ENCODE results near the gene RIT2. TPM values are rescaled to one million over a fixed set of nuclear protein-coding genes. Genes with fewer than 3 reads are reported as not detected.

The RIT2 gene
- total and polyA plus RNA-seq, 5 donors, result not detected

GRCh38 chr18:42956287-42956686 lies 159.2 kb downstream of the RIT2 start:
- intact Hi-C loops (cut with DNase I), result no loop called here
- Histone ChIP-seq H3K4me3 (ENCODE audit: low read length) (no peak overlapping the region), H3K9me3 (ENCODE audit: control insufficient read depth, low read length) (no peaks in the 10 kb centered on the region), H3K4me1 (ENCODE audit: control insufficient read depth, insufficient read depth, low read length) (no peaks in the 10 kb centered on the region), H3K27ac (ENCODE audit: low read length) (no peak overlapping the region), H3K27me3 (ENCODE audit: control insufficient read depth, insufficient read depth) (no peaks in the 10 kb centered on the region)
- WGBS, result 90% methylated on average over 3 of the region's 3 CpGs
- ATAC-seq (no peak), DNase-seq (no peak)

GRCh38 chr18:42954887-42955286 lies 160.6 kb downstream of the RIT2 start:
- Histone ChIP-seq H3K27ac (ENCODE audit: low read length) (no peak overlapping the region), H3K4me1 (ENCODE audit: control insufficient read depth, insufficient read depth, low read length) (no peaks in the 10 kb centered on the region), H3K4me3 (ENCODE audit: low read length) (no peak overlapping the region), H3K27me3 (ENCODE audit: control insufficient read depth, insufficient read depth) (no peaks in the 10 kb centered on the region), H3K9me3 (ENCODE audit: control insufficient read depth, low read length) (no peaks in the 10 kb centered on the region)
- DNase-seq, result no peak
- WGBS, result 19% methylated on average over 1 of the region's 1 CpG
- no peak for ATAC-seq
- intact Hi-C loops (cut with DNase I), result no loop called here

- Histone ChIP-seq H3K4me3 (ENCODE audit: low read length) (no peak overlapping the region), H3K27me3 (ENCODE audit: control insufficient read depth, insufficient read depth) (no peaks in the 10 kb centered on the region), H3K4me1 (ENCODE audit: control insufficient read depth, insufficient read depth, low read length) (no peaks in the 10 kb centered on the region), H3K9me3 (ENCODE audit: control insufficient read depth, low read length) (no peaks in the 10 kb centered on the region), H3K27ac (ENCODE audit: low read length) (no peak overlapping the region)
- DNase-seq (no peak), ATAC-seq (no peak)
- 68% methylated on average over 1 of the region's 1 CpG for WGBS
- intact Hi-C loops (cut with DNase I), result no loop called here
These were observed 162.2 kb downstream of the RIT2 start for GRCh38 chr18:42953306-42953705.

GRCh38 chr18:42950732-42951131 lies 164.8 kb downstream of the RIT2 start:
- no peak for ATAC-seq
- no peaks in the 10 kb centered on the region for H3K9me3 ChIP-seq (ENCODE audit: control insufficient read depth, low read length)
- intact Hi-C loops (cut with DNase I), result no loop called here
- no peak for DNase-seq
- no peaks in the 10 kb centered on the region for H3K27me3 ChIP-seq (ENCODE audit: control insufficient read depth, insufficient read depth)
- H3K4me1 ChIP-seq (ENCODE audit: control insufficient read depth, insufficient read depth, low read length), result no peaks in the 10 kb centered on the region
- no peak overlapping the region for H3K27ac ChIP-seq (ENCODE audit: low read length)
- H3K4me3 ChIP-seq (ENCODE audit: low read length), result no peak overlapping the region

GRCh38 chr18:42948831-42949230 lies 166.7 kb downstream of the RIT2 start:
- DNase-seq (no peak), ATAC-seq (no peak)
- H3K4me3 ChIP-seq (ENCODE audit: low read length), result no peak overlapping the region
- 67% methylated on average over 1 of the region's 1 CpG for WGBS
- no peaks in the 10 kb centered on the region for H3K27me3 ChIP-seq (ENCODE audit: control insufficient read depth, insufficient read depth)
- intact Hi-C loops (cut with DNase I), result no loop called here
- no peaks in the 10 kb centered on the region for H3K4me1 ChIP-seq (ENCODE audit: control insufficient read depth, insufficient read depth, low read length)
- no peaks in the 10 kb centered on the region for H3K9me3 ChIP-seq (ENCODE audit: control insufficient read depth, low read length)
- no peak overlapping the region for H3K27ac ChIP-seq (ENCODE audit: low read length)

- intact Hi-C loops (cut with DNase I), result no loop called here
- DNase-seq, result no peak
- Histone ChIP-seq H3K4me3 (ENCODE audit: low read length) (no peak overlapping the region), H3K4me1 (ENCODE audit: control insufficient read depth, insufficient read depth, low read length) (no peaks in the 10 kb centered on the region), H3K27me3 (ENCODE audit: control insufficient read depth, insufficient read depth) (no peaks in the 10 kb centered on the region), H3K9me3 (ENCODE audit: control insufficient read depth, low read length) (no peaks in the 10 kb centered on the region), H3K27ac (ENCODE audit: low read length) (no peak overlapping the region)
- 86% methylated on average over 2 of the region's 2 CpGs for WGBS
- ATAC-seq, result no peak
These were observed 173.6 kb downstream of the RIT2 start for GRCh38 chr18:42941860-42942259.

GRCh38 chr18:42941021-42941420 lies 174.5 kb downstream of the RIT2 start:
- Histone ChIP-seq H3K27me3 (ENCODE audit: control insufficient read depth, insufficient read depth) (no peaks in the 10 kb centered on the region), H3K4me3 (ENCODE audit: low read length) (no peak overlapping the region), H3K4me1 (ENCODE audit: control insufficient read depth, insufficient read depth, low read length) (no peaks in the 10 kb centered on the region), H3K27ac (ENCODE audit: low read length) (no peak overlapping the region), H3K9me3 (ENCODE audit: control insufficient read depth, low read length) (no peaks in the 10 kb centered on the region)
- intact Hi-C loops (cut with DNase I), result no loop called here
- DNase-seq (no peak), ATAC-seq (no peak)
- 66% methylated on average over 2 of the region's 2 CpGs for WGBS

- Histone ChIP-seq H3K27ac (ENCODE audit: low read length) (no peak overlapping the region), H3K4me3 (ENCODE audit: low read length) (no peak overlapping the region), H3K9me3 (ENCODE audit: control insufficient read depth, low read length) (no peaks in the 10 kb centered on the region), H3K27me3 (ENCODE audit: control insufficient read depth, insufficient read depth) (no peaks in the 10 kb centered on the region), H3K4me1 (ENCODE audit: control insufficient read depth, insufficient read depth, low read length) (no peaks in the 10 kb centered on the region)
- WGBS, result 83% methylated on average over 2 of the region's 2 CpGs
- no peak for DNase-seq
- no peak for ATAC-seq
- intact Hi-C loops (cut with DNase I), result no loop called here
These were observed 178.0 kb downstream of the RIT2 start for GRCh38 chr18:42937436-42937835.

- no peak for ATAC-seq
- WGBS, result 51% methylated on average over 2 of the region's 2 CpGs
- intact Hi-C loops (cut with DNase I), result no loop called here
These were observed 179.2 kb downstream of the RIT2 start for GRCh38 chr18:42936289-42936688.

GRCh38 chr18:42931491-42931890 lies 184.0 kb downstream of the RIT2 start:
- peaks cover 1% of the 10 kb centered on the region for H3K4me1 ChIP-seq (ENCODE audit: control insufficient read depth, insufficient read depth, low read length)
- H3K9me3 ChIP-seq (ENCODE audit: control insufficient read depth, low read length), result no peaks in the 10 kb centered on the region
- DNase-seq, result no peak
- 14% methylated on average over 3 of the region's 3 CpGs for WGBS
- H3K4me3 ChIP-seq (ENCODE audit: low read length), result no peak overlapping the region
- peak; percentile 89 for ATAC-seq
- H3K27ac ChIP-seq (ENCODE audit: low read length), result no peak overlapping the region
- intact Hi-C loops (cut with DNase I), result no loop called here
- H3K27me3 ChIP-seq (ENCODE audit: control insufficient read depth, insufficient read depth), result no peaks in the 10 kb centered on the region

More at GRCh38 chr18:42936289-42936688, 179.2 kb downstream of the RIT2 start:
- Histone ChIP-seq H3K27me3 (ENCODE audit: control insufficient read depth, insufficient read depth) (no peaks in the 10 kb centered on the region), H3K9me3 (ENCODE audit: control insufficient read depth, low read length) (no peaks in the 10 kb centered on the region), H3K27ac (ENCODE audit: low read length) (no peak overlapping the region), H3K4me1 (ENCODE audit: control insufficient read depth, insufficient read depth, low read length) (peaks cover 1% of the 10 kb centered on the region), H3K4me3 (ENCODE audit: low read length) (no peak overlapping the region)
- DNase-seq, result no peak

- Histone ChIP-seq H3K4me1 (ENCODE audit: control insufficient read depth, insufficient read depth, low read length) (peaks cover 1% of the 10 kb centered on the region), H3K27me3 (ENCODE audit: control insufficient read depth, insufficient read depth) (no peaks in the 10 kb centered on the region), H3K9me3 (ENCODE audit: control insufficient read depth, low read length) (no peaks in the 10 kb centered on the region), H3K4me3 (ENCODE audit: low read length) (no peak overlapping the region), H3K27ac (ENCODE audit: low read length) (no peak overlapping the region)
- ATAC-seq (no peak), DNase-seq (no peak)
- intact Hi-C loops (cut with DNase I), result no loop called here
- WGBS, result 87% methylated on average over 3 of the region's 3 CpGs
These were observed 185.6 kb downstream of the RIT2 start for GRCh38 chr18:42929857-42930256.

GRCh38 chr18:42929181-42929580 lies 186.3 kb downstream of the RIT2 start:
- H3K4me3 ChIP-seq (ENCODE audit: low read length), result no peak overlapping the region
- no peaks in the 10 kb centered on the region for H3K27me3 ChIP-seq (ENCODE audit: control insufficient read depth, insufficient read depth)
- intact Hi-C loops (cut with DNase I), result no loop called here
- ATAC-seq, result no peak
- H3K4me1 ChIP-seq (ENCODE audit: control insufficient read depth, insufficient read depth, low read length), result peaks cover 1% of the 10 kb centered on the region
- H3K9me3 ChIP-seq (ENCODE audit: control insufficient read depth, low read length), result no peaks in the 10 kb centered on the region
- no peak overlapping the region for H3K27ac ChIP-seq (ENCODE audit: low read length)
- WGBS, result 79% methylated on average over 1 of the region's 1 CpG
- no peak for DNase-seq

All from right cardiac atrium (tissue), 5 donors.